ENCODE data around the gene NLRP10.
"Not testable (repeated sequence)": the region's sequence is repeated elsewhere in the genome, so short reads cannot be mapped to it uniquely, and the experiment has no call there.

The NLRP10 gene

GRCh38 chr11:8005556-8005955 is 40.3 kb upstream of the NLRP10 start:
- no peak for DNase-seq (ENCODE audit: low spot score)
- TF ChIP-seq CTCF (IDR thresholded peaks at IDR 0.05; ENCODE audit: extremely low read depth, missing control alignments), result no peak

- no peak for TF ChIP-seq CTCF (IDR thresholded peaks at IDR 0.05; ENCODE audit: extremely low read depth, missing control alignments)
Measured at GRCh38 chr11:8004008-8004407, 38.8 kb upstream of the NLRP10 start.

GRCh38 chr11:8003187-8003586 is 37.9 kb upstream of the NLRP10 start:
- no peak for TF ChIP-seq CTCF (IDR thresholded peaks at IDR 0.05; ENCODE audit: extremely low read depth, missing control alignments)
- no peak for DNase-seq (ENCODE audit: low spot score)

More at GRCh38 chr11:8004008-8004407, 38.8 kb upstream of the NLRP10 start:
- no peak for DNase-seq (ENCODE audit: low spot score)

- TF ChIP-seq CTCF (IDR thresholded peaks at IDR 0.05; ENCODE audit: extremely low read depth, missing control alignments), result no peak
- DNase-seq (ENCODE audit: low spot score), result no peak
Measured at GRCh38 chr11:8002676-8003075, 37.4 kb upstream of the NLRP10 start.

GRCh38 chr11:8000390-8000789 is 35.1 kb upstream of the NLRP10 start:
- DNase-seq (ENCODE audit: low spot score), result no peak

GRCh38 chr11:7999795-8000194 is 34.5 kb upstream of the NLRP10 start:
- TF ChIP-seq CTCF (IDR thresholded peaks at IDR 0.05; ENCODE audit: extremely low read depth, missing control alignments), result no peak
- no peak for DNase-seq (ENCODE audit: low spot score)

More at GRCh38 chr11:8000390-8000789, 35.1 kb upstream of the NLRP10 start:
- no peak for TF ChIP-seq CTCF (IDR thresholded peaks at IDR 0.05; ENCODE audit: extremely low read depth, missing control alignments)

- TF ChIP-seq CTCF (IDR thresholded peaks at IDR 0.05; ENCODE audit: extremely low read depth, missing control alignments), result no peak
- DNase-seq (ENCODE audit: low spot score), result no peak
Measured at GRCh38 chr11:7994581-7995278, 29.5 kb upstream of the NLRP10 start.

- not testable (repeated sequence) for DNase-seq (ENCODE audit: low spot score)
Measured at GRCh38 chr11:7987560-7987883, 22.3 kb upstream of the NLRP10 start.

Data from GM20000 (cell line).